HG03565 (cell line): ENCODE results near the gene NOLC1.

Source experiments
- ATAC-seq: cut with Tn5 transposase; IDR thresholded peaks from one replicate; pipeline ENCODE4 v1.9.1; 2021; ENCODE audit warnings: mild to moderate bottlenecking, moderate library complexity; ENCODE audit not compliant: unreplicated experiment

NOLC1 gene

GRCh38 chr10:102121739-102122372 lies 30.3 kb upstream of the NOLC1 start:
- ATAC-seq, result no peak

GRCh38 chr10:102122450-102122849 lies 29.7 kb upstream of the NOLC1 start:
- ATAC-seq, result no peak

GRCh38 chr10:102123223-102123622 lies 29.0 kb upstream of the NOLC1 start:
- no peak for ATAC-seq

GRCh38 chr10:102131286-102132170 lies 20.7 kb upstream of the NOLC1 start:
- ATAC-seq, result no peak

GRCh38 chr10:102132193-102132562 lies 20.0 kb upstream of the NOLC1 start:
- ATAC-seq, result no peak

- ATAC-seq, result peak; percentile 94
These were observed 19.4 kb upstream of the NOLC1 start, which contains the start of gene PPRC1 for GRCh38 chr10:102132563-102133372. Gene PPRC1 (plus strand): TSS chr10:102133040. CDS start chr10:102133069, 29 bp downstream.

GRCh38 chr10:102133373-102134195 lies 18.6 kb upstream of the NOLC1 start:
- no peak for ATAC-seq

GRCh38 chr10:102134416-102134815 lies 17.8 kb upstream of the NOLC1 start:
- no peak for ATAC-seq

- no peak for ATAC-seq
These were observed 16.1 kb upstream of the NOLC1 start for GRCh38 chr10:102135956-102136526.

- ATAC-seq, result no peak
These were observed 12.7 kb upstream of the NOLC1 start for GRCh38 chr10:102139281-102140110.

- ATAC-seq, result no peak
These were observed 12.0 kb upstream of the NOLC1 start for GRCh38 chr10:102140218-102140617.

GRCh38 chr10:102140913-102141540 lies 11.2 kb upstream of the NOLC1 start:
- no peak for ATAC-seq

GRCh38 chr10:102141583-102142107 lies 10.5 kb upstream of the NOLC1 start:
- ATAC-seq, result no peak

- ATAC-seq, result no peak
These were observed 5.2 kb upstream of the NOLC1 start for GRCh38 chr10:102146971-102147428.

- no peak for ATAC-seq
These were observed 4.6 kb upstream of the NOLC1 start for GRCh38 chr10:102147561-102147960.

- ATAC-seq, result no peak
These were observed 3.9 kb upstream of the NOLC1 start for GRCh38 chr10:102148275-102148674.

GRCh38 chr10:102150970-102151773 lies 1.0 kb upstream of the NOLC1 start:
- ATAC-seq, result no peak

- peak; percentile 3 for ATAC-seq
These were observed 329 bp downstream of the NOLC1 start for GRCh38 chr10:102152545-102152890.
